ENCODE data around the gene GCSAML.
"Not testable (repeated sequence)": the region's sequence is repeated elsewhere in the genome, so short reads cannot be mapped to it uniquely, and the experiment has no call there.

The GCSAML gene

DNA sequence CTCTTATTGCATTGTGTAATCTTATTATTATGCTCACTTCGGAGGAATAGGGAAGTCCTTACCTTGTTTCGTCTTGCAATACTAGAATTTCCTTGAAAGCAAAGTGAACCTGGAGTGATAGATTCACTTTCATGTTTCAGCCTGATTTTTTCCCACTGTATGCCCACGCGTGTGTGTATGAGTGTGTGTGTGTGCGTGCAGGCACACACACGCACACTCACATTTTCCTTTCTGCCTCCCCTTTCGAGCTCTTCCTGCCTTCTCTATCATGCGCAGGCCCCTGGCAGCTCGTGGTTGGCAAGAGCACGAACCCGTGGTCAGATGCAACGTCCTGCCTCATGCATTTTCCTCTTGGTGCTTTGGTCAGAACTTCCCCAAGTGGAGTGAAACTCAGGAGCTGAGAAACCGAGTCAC is at the start of gene GCSAML:
TSS of gene GCSAML (plus strand) at position 366 of the 414 bp plus-strand sequence. CDS start 58 bp downstream, outside the sequence.
- DNase-seq (ENCODE audit: low read depth, low spot score): no peak
- CTCF ChIA-PET: no interaction called here
- TF ChIP-seq, protein P1, sequence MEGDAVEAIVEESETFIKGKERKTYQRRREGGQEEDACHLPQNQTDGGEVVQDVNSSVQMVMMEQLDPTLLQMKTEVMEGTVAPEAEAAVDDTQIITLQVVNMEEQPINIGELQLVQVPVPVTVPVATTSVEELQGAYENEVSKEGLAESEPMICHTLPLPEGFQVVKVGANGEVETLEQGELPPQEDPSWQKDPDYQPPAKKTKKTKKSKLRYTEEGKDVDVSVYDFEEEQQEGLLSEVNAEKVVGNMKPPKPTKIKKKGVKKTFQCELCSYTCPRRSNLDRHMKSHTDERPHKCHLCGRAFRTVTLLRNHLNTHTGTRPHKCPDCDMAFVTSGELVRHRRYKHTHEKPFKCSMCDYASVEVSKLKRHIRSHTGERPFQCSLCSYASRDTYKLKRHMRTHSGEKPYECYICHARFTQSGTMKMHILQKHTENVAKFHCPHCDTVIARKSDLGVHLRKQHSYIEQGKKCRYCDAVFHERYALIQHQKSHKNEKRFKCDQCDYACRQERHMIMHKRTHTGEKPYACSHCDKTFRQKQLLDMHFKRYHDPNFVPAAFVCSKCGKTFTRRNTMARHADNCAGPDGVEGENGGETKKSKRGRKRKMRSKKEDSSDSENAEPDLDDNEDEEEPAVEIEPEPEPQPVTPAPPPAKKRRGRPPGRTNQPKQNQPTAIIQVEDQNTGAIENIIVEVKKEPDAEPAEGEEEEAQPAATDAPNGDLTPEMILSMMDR (IDR thresholded peaks at IDR 0.05; ENCODE audit: insufficient read depth, low read length, missing control alignments): no peak
- H3K4me3 ChIP-seq (ENCODE audit: low read depth, low read length): no peak within 1 kb of the TSS
- POLR2A ChIA-PET: no interaction called here

DNA sequence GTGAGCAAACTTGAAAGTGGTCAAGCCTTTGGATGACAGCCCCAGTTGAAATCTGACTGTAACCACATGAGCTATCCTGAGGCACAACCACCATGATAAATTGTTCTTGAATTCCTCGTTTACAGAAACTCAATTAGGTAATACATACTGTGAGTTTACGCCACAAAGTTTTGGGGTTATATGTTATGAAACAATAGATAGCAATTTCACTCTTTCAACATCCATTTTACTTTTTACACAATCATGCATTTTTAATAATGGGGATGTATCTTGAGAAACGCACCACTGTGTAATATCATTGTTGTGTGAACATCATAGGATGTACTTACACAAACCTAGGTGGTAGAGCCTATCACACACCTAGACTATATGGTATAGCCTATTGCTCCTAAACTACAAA is 48.1 kb upstream of the GCSAML start:
- TF ChIP-seq, protein P1 (IDR thresholded peaks at IDR 0.05; ENCODE audit: insufficient read depth, low read length, missing control alignments): no peak
- H3K4me3 ChIP-seq (ENCODE audit: low read depth, low read length): no peak overlapping the region
- no peak for DNase-seq (ENCODE audit: low read depth, low spot score)
- CTCF ChIA-PET: no interaction called here
- POLR2A ChIA-PET: no interaction called here

DNA sequence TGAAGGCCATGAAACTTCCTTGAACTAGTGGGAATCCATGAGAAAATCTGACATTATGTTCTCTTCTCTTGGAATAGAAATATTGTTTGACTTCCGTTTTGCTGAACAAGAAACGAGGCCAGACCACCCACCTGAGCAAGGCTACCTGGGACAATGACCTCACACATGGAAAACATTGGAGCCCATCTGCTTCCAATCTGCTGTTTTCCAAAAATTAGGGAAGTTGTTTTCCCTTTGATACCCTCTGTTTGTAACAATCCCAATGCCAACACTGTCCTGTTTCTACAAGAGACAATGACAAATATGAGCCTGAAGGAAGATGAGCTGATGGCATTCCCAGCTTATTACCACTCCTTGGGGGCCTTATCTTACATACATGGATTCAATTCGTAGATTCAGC is 42.1 kb upstream of the GCSAML start:
- no peak overlapping the region for H3K4me3 ChIP-seq (ENCODE audit: low read depth, low read length)
- CTCF ChIA-PET: no interaction called here
- no peak for DNase-seq (ENCODE audit: low read depth, low spot score)
- TF ChIP-seq, protein P1 (IDR thresholded peaks at IDR 0.05; ENCODE audit: insufficient read depth, low read length, missing control alignments): no peak
- POLR2A ChIA-PET: no interaction called here

DNA sequence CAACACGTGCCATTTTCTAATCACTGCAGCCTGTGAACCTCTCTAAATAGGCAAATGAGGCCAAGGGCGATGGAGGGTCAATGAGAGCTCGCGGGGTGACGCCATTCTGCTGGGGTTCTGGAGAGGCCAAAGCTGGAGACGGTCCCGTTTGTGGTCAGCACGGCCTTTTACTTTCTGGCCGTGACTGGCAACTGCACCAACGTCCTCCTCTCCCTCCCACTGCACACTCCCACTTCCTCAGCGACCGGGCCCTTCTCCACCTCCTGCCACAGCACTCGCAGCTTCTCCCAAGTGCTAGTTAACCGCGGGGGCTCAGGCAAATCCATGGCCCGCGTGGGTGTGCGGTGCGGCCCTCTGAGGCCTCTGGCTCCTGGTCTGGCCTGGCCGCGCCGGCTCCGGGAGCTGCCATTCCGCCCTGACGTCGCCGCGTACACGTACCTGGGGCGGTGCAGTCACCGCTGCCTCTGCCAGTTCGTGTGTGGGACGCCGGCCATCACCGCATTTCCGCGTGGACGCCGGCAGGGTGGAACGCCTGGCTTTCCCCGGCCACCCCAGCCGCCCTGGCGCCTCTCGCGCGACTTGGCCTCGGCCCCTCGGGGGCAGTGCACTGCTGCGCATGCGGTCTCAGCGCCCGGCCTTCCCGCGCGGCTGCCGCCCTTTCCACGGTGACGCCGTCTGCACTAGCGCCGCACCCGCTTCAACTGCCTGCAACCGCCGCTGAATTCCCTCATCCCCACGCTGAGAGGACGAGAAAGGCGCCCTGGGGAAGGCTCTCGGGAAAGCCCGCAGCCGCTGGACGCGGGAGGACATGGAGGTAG is 30.9 kb upstream of the GCSAML start:
- TF ChIP-seq, protein P1 (IDR thresholded peaks at IDR 0.05; ENCODE audit: insufficient read depth, low read length, missing control alignments): no peak
- POLR2A ChIA-PET: no interaction called here
- no peak for DNase-seq (ENCODE audit: low read depth, low spot score)
- CTCF ChIA-PET: no interaction called here
- no peak overlapping the region for H3K4me3 ChIP-seq (ENCODE audit: low read depth, low read length)

DNA sequence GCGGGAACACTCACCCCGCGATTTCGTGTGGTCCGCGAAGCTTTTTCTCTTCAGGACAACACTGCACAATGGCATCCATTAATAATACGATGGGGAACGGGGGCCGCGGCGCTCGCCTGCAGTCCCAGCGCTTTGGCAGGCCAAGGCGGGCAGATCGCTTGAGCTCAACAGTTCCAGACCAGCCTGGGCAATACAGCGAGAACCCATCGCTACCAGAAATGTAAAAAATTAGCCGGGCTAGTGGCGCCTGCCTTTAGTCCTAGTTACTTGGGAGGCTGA is 30.4 kb upstream of the GCSAML start:
- H3K4me3 ChIP-seq (ENCODE audit: low read depth, low read length): no peak overlapping the region
- DNase-seq (ENCODE audit: low read depth, low spot score): no peak
- TF ChIP-seq, protein P1 (IDR thresholded peaks at IDR 0.05; ENCODE audit: insufficient read depth, low read length, missing control alignments): no peak
- POLR2A ChIA-PET: no interaction called here
- CTCF ChIA-PET: no interaction called here

DNA sequence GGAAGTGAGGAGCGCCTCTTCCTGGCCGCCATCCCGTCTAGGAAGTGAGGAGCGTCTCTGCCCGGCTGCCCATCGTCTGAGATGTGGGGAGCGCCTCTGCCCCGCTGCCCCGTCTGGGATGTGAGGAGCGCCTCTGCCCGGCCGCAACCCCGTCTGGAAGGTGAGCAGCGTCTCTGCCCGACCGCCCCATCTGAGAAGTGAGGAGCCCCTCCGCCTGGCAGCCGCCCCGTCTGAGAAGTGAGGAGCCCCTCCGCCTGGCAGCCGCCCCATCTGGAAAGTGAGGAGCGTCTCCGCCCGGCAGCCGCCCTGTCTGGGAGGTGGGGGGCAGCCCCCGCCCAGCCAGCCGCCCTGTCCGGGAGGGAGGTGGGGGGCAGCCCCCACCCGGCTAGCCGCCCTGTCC is 27.0 kb upstream of the GCSAML start:
- POLR2A ChIA-PET; DNase-seq (ENCODE audit: low read depth, low spot score); H3K4me3 ChIP-seq (ENCODE audit: low read depth, low read length); CTCF ChIA-PET: not testable (repeated sequence)

DNA sequence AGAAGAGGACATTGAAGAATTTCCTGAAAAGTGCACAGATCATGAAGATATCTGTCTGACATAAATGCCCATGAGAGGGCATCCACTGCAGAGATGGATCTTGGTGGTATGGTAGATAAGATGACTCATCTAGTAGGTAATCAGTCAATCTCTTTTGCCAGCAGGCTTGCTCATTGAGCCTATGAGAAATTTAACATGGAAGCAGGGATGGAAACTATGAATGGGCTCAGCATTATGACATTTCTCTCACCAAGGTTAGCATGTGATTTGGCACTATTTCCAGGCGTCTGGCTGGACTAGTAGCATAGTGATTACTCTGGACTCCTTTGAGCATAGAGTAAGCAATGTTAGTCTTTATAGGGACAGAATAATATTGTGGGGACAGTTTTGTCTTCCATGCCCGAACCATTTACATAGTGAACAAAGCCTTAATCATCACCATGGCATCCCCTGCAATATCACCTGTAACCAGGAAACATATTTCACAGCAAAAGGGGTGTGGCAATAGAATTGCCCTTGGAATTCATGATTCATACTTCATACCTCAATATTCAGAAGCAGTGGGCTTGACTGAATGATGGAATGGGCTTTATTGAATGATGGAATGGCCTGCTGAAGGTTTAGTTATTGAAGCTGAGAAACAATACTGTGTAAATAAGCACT is 20.0 kb upstream of the GCSAML start:
- POLR2A ChIA-PET: no interaction called here
- CTCF ChIA-PET: no interaction called here

More for the DNA sequence above, 20.0 kb upstream of the GCSAML start:
- no peak for DNase-seq (ENCODE audit: low read depth, low spot score)
- H3K4me3 ChIP-seq (ENCODE audit: low read depth, low read length): no peak overlapping the region
- TF ChIP-seq, protein P1 (IDR thresholded peaks at IDR 0.05; ENCODE audit: insufficient read depth, low read length, missing control alignments): no peak
